Keratinocyte (primary cell): ENCODE data around the gene GPM6B. TPM values are rescaled to one million over a fixed set of nuclear protein-coding genes. Genes with fewer than 3 reads are reported as not detected.

Experiments used
- DNase-seq: peaks from one replicate; pipeline ENCODE4 v3.0.0-alpha.2; 2011; ENCODE audit warnings: low read depth, missing footprints, low spot score
- FAIRE-seq: peaks from 2 replicates; lab custom pipeline; 2011; peaks lifted over from hg19 to GRCh38; lab: Jason Lieb, UNC
- H2AFZ ChIP-seq: 2 replicates; pipeline ENCODE4 v1.6.0; 2012; ENCODE audit warnings: low read length, control low read depth, inconsistent platforms; ENCODE audit not compliant: control insufficient read depth
- H3K27ac ChIP-seq: 2 replicates; pipeline ENCODE4 v1.5.1; 2011; ENCODE audit warnings: low read length; ENCODE audit not compliant: control insufficient read depth, insufficient read depth
- H3K27me3 ChIP-seq: 3 replicates; pipeline ENCODE4 v1.6.0; 2011; ENCODE audit warnings: low read length; ENCODE audit not compliant: control insufficient read depth, insufficient read depth; ENCODE audit errors: extremely low read depth
- H3K36me3 ChIP-seq, 2 experiments: 2 replicates in 1 of 2; 3 replicates in 1 of 2; pipeline ENCODE4 v1.5.1; 2011; ENCODE audit warnings: low read length in 2 of 2, mild to moderate bottlenecking in 1 of 2; ENCODE audit not compliant: control insufficient read depth in 2 of 2, insufficient read depth in 2 of 2; ENCODE audit errors: extremely low read depth in 1 of 2
- H3K4me1 ChIP-seq: 3 replicates; pipeline ENCODE4 v1.5.1; 2011; ENCODE audit warnings: low read length; ENCODE audit not compliant: control insufficient read depth, insufficient read depth; ENCODE audit errors: extremely low read depth
- H3K4me2 ChIP-seq: 3 replicates; pipeline ENCODE4 v1.6.0; 2011; ENCODE audit warnings: low read depth, low read length; ENCODE audit not compliant: control insufficient read depth, insufficient read depth; ENCODE audit errors: extremely low read depth
- H3K4me3 ChIP-seq, 3 experiments: fragments of 200-600 bp in 1 of 3; sonication (generic) in 1 of 3; 2 replicates in 2 of 3; 3 replicates in 1 of 3; pipeline ENCODE4 v1.5.1; 2011 to 2016; ENCODE audit warnings: low read length in 3 of 3, mild to moderate bottlenecking in 3 of 3, control low read depth in 2 of 3, inconsistent platforms in 1 of 3, low read depth in 1 of 3, mixed read lengths in 1 of 3, mixed run types in 1 of 3, moderate library complexity in 1 of 3; ENCODE audit not compliant: control insufficient read depth in 2 of 3, insufficient read depth in 2 of 3; ENCODE audit errors: extremely low read depth in 1 of 3
- H3K79me2 ChIP-seq: 2 replicates; pipeline ENCODE4 v1.6.0; 2012; ENCODE audit warnings: low read length; ENCODE audit not compliant: control insufficient read depth, insufficient read depth
- H3K9ac ChIP-seq: 3 replicates; pipeline ENCODE4 v1.6.0; 2011; ENCODE audit warnings: low read length; ENCODE audit not compliant: control insufficient read depth, insufficient read depth; ENCODE audit errors: extremely low read depth
- H3K9me1 ChIP-seq: 3 replicates; pipeline ENCODE4 v1.6.0; 2011; ENCODE audit warnings: low read length; ENCODE audit not compliant: control insufficient read depth, insufficient read depth; ENCODE audit errors: extremely low read depth
- H3K9me3 ChIP-seq: 2 replicates; pipeline ENCODE4 v1.5.1; 2012; ENCODE audit warnings: low read depth, low read length; ENCODE audit not compliant: control insufficient read depth
- H4K20me1 ChIP-seq: 3 replicates; pipeline ENCODE4 v1.6.0; 2011; ENCODE audit warnings: low read length; ENCODE audit not compliant: control insufficient read depth, insufficient read depth; ENCODE audit errors: extremely low read depth
- CTCF ChIP-seq, 3 experiments: IDR thresholded peaks in 1 of 3; conservative IDR thresholded peaks in 1 of 3; optimal IDR thresholded peaks in 1 of 3; 2 replicates in 2 of 3; 3 replicates in 1 of 3; pipeline versions ENCODE3 to v1.5.1; 2011; ENCODE audit warnings: low read length in 3 of 3, mild to moderate bottlenecking in 3 of 3, moderate library complexity in 2 of 3, control low read depth in 1 of 3, inconsistent platforms in 1 of 3; ENCODE audit not compliant: insufficient read depth in 2 of 3; ENCODE audit errors: extremely low read depth in 1 of 3
- EZH2 ChIP-seq: IDR thresholded peaks from one replicate; pipeline ENCODE4 v1.6.1; 2012; ENCODE audit warnings: inconsistent platforms, mild to moderate bottlenecking, low read length, moderate library complexity
- dilution Hi-C: fragments of 300-500 bp; cut with MboI; formaldehyde crosslinking; loops from one replicate; pipeline ENCODE4 v1.7.0; 2020; ENCODE audit warnings: low sequenced_read_pairs; ENCODE audit not compliant: extremely low pct_ligation_motif_present
- polyA plus RNA-seq, 5 experiments: library from polyadenylated mRNA; depleted of rRNA in 3 of 5; stranded (reverse) in 3 of 5; stranded (forward) in 1 of 5; unstranded in 1 of 5; fragments of >200 nt; gene quantifications; 1 replicate in 1 of 5; 2 replicates in 3 of 5; 3 replicates in 1 of 5; pipeline versions ENCODE4 v1.2.1 to v1.2.3, GENCODE V29; 2011 to 2012; ENCODE audit warnings: missing spikeins in 2 of 5, low read depth in 1 of 5, low replicate concordance in 1 of 5

Gene GPM6B
- polyA plus RNA-seq, 1 donor (not counting 4 experiments of a cell fraction or from before 2014, with no cell fraction given) = 0.26 TPM

- DNase-seq (peak; percentile 32), FAIRE-seq (no peak)
- Histone ChIP-seq H3K9ac (no peak overlapping the region), H3K4me2 (no peak overlapping the region), H3K27ac (peak overlapping the region; percentile 49), H3K9me3 (no peaks in the 10 kb centered on the region), H3K27me3 (no peaks in the 10 kb centered on the region), H4K20me1 (no peaks in the 10 kb centered on the region), H3K79me2 (no peaks in the 10 kb centered on the region), H3K9me1 (no peaks in the 10 kb centered on the region), H3K4me1 (peaks cover 12% of the 10 kb centered on the region), H3K4me3 (no peak overlapping the region), H3K36me3 (peaks cover 8 to 12% of the 10 kb centered on the region in 2 experiments), H2AFZ (no peak overlapping the region)
- TF ChIP-seq EZH2 (no peak), CTCF (optimal IDR thresholded peaks at IDR 0.05 in 1 of 3, IDR thresholded peaks at IDR 0.05 in 1 of 3, conservative IDR thresholded peaks at IDR 0.05 in 1 of 3; ENCODE audit: extremely low read depth in 1 of 3, insufficient read depth in 2 of 3, low read length in 3 of 3) (no peak)
- dilution Hi-C loops = no loop called here
These were observed 64.8 kb downstream of the GPM6B start for GRCh38 chrX:13752141-13752540.

GRCh38 chrX:13750812-13751211 is 66.1 kb downstream of the GPM6B start:
- Histone ChIP-seq H3K27ac (no peak overlapping the region), H3K9ac (no peak overlapping the region), H3K4me2 (no peak overlapping the region), H3K36me3 (peaks cover 6 to 10% of the 10 kb centered on the region in 2 experiments), H3K9me1 (no peaks in the 10 kb centered on the region), H3K9me3 (no peaks in the 10 kb centered on the region), H3K4me3 (no peak overlapping the region), H3K27me3 (no peaks in the 10 kb centered on the region), H3K79me2 (no peaks in the 10 kb centered on the region), H2AFZ (no peak overlapping the region), H4K20me1 (no peaks in the 10 kb centered on the region), H3K4me1 (peaks cover 12% of the 10 kb centered on the region)
- dilution Hi-C loops = no loop called here
- no peak for TF ChIP-seq EZH2
- no peak for TF ChIP-seq CTCF (optimal IDR thresholded peaks at IDR 0.05 in 1 of 3, IDR thresholded peaks at IDR 0.05 in 1 of 3, conservative IDR thresholded peaks at IDR 0.05 in 1 of 3; ENCODE audit: extremely low read depth in 1 of 3, insufficient read depth in 2 of 3, low read length in 3 of 3)
- no peak for FAIRE-seq
- no peak for DNase-seq
